GM19193 (cell line): ENCODE data around the gene UFD1.

Experiments used
- POLR2A ChIP-seq: IDR thresholded peaks from 4 replicates; pipeline ENCODE4 v1.6.1; 2011; ENCODE audit not compliant: insufficient read depth, insufficient read length; ENCODE audit errors: extremely low read depth

UFD1 gene

GRCh38 chr22:19478901-19479354 lies at the start of gene UFD1:
UFD1 (minus strand) TSS chr22:19479193; CDS start chr22:19479085, 108 bp downstream.
- TF ChIP-seq POLR2A: peak; percentile 67

- no peak for TF ChIP-seq POLR2A
Observed at GRCh38 chr22:19527861-19528417, 48.9 kb upstream of the UFD1 start.

GRCh38 chr22:19527321-19527721 lies 48.3 kb upstream of the UFD1 start:
- no peak for TF ChIP-seq POLR2A

GRCh38 chr22:19526702-19527111 lies 47.7 kb upstream of the UFD1 start:
- no peak for TF ChIP-seq POLR2A

GRCh38 chr22:19526076-19526701 lies 47.2 kb upstream of the UFD1 start:
- no peak for TF ChIP-seq POLR2A

- no peak for TF ChIP-seq POLR2A
Observed at GRCh38 chr22:19525666-19526065, 46.7 kb upstream of the UFD1 start.

- TF ChIP-seq POLR2A: no peak
Observed at GRCh38 chr22:19525116-19525660, 46.2 kb upstream of the UFD1 start.

- no peak for TF ChIP-seq POLR2A
Observed at GRCh38 chr22:19524170-19525115, 45.5 kb upstream of the UFD1 start, which contains the start of gene CLDN5. CLDN5 (minus strand) TSS chr22:19524410; CDS start chr22:19524255, 155 bp downstream.

GRCh38 chr22:19523240-19524169 lies 44.5 kb upstream of the UFD1 start:
- TF ChIP-seq POLR2A: no peak

GRCh38 chr22:19522881-19523239 lies 43.9 kb upstream of the UFD1 start:
- no peak for TF ChIP-seq POLR2A

GRCh38 chr22:19522190-19522880 lies 43.3 kb upstream of the UFD1 start:
- no peak for TF ChIP-seq POLR2A

- TF ChIP-seq POLR2A: no peak
Observed at GRCh38 chr22:19520566-19521305, 41.7 kb upstream of the UFD1 start.

GRCh38 chr22:19520007-19520406 lies 41.0 kb upstream of the UFD1 start:
- TF ChIP-seq POLR2A: no peak
